H9 (cell line): ENCODE data around the gene CDC42EP5. TPM values are rescaled to one million over a fixed set of nuclear protein-coding genes. Genes with fewer than 3 reads are reported as not detected.

Experiments
- DNase-seq: peaks from one replicate; pipeline ENCODE4 v3.0.0-alpha.2; 2017
- H2AFZ ChIP-seq: one replicate; pipeline ENCODE4 v1.6.1; 2013; ENCODE audit warnings: mild to moderate bottlenecking, low read length, control low read depth, moderate library complexity
- H2AK5ac ChIP-seq: 2 replicates; pipeline ENCODE4 v1.6.1; 2013; ENCODE audit warnings: low read length, control low read depth, mixed read lengths; ENCODE audit not compliant: insufficient read length
- H2BK120ac ChIP-seq: one replicate; pipeline ENCODE4 v1.6.1; 2013; ENCODE audit warnings: low read depth, mild to moderate bottlenecking, low read length, control low read depth, inconsistent platforms; ENCODE audit not compliant: poor library complexity, severe bottlenecking
- H2BK12ac ChIP-seq: 2 replicates; pipeline ENCODE4 v1.6.1; 2013; ENCODE audit warnings: low read length, control low read depth, mixed read lengths, low read depth; ENCODE audit not compliant: insufficient read length
- H2BK15ac ChIP-seq: 2 replicates; pipeline ENCODE4 v1.6.1; 2013; ENCODE audit warnings: low read depth, low read length, control low read depth
- H2BK20ac ChIP-seq: one replicate; pipeline ENCODE4 v1.6.1; 2013; ENCODE audit warnings: low read depth, mild to moderate bottlenecking, low read length, control low read depth, inconsistent platforms; ENCODE audit not compliant: poor library complexity, severe bottlenecking
- H2BK5ac ChIP-seq: 2 replicates; pipeline ENCODE4 v1.6.1; 2013; ENCODE audit warnings: low read length, control low read depth, mixed read lengths; ENCODE audit not compliant: insufficient read length
- H3K14ac ChIP-seq: 2 replicates; pipeline ENCODE4 v1.6.1; 2013; ENCODE audit warnings: low read length, control low read depth; ENCODE audit not compliant: insufficient read depth
- H3K18ac ChIP-seq: 2 replicates; pipeline ENCODE4 v1.6.1; 2013; ENCODE audit warnings: low read depth, mild to moderate bottlenecking, mixed read lengths, low read length, control low read depth; ENCODE audit not compliant: insufficient read length
- H3K23ac ChIP-seq: 2 replicates; pipeline ENCODE4 v1.6.1; 2013; ENCODE audit warnings: low read length, control low read depth, mixed read lengths, low read depth; ENCODE audit not compliant: insufficient read length
- H3K23me2 ChIP-seq: 2 replicates; pipeline ENCODE4 v1.6.1; 2013; ENCODE audit warnings: low read depth, mild to moderate bottlenecking, mixed read lengths, low read length, control low read depth; ENCODE audit not compliant: insufficient read length, poor library complexity, severe bottlenecking
- H3K27ac ChIP-seq: 2 replicates; pipeline ENCODE4 v1.5.1; 2013; ENCODE audit warnings: low read length, control low read depth, mixed read lengths, low read depth; ENCODE audit not compliant: insufficient read length
- H3K27me3 ChIP-seq: 2 replicates; pipeline ENCODE4 v1.6.1; 2013; ENCODE audit warnings: low read length, control low read depth, inconsistent platforms; ENCODE audit not compliant: insufficient read depth
- H3K4ac ChIP-seq: 2 replicates; pipeline ENCODE4 v1.6.1; 2013; ENCODE audit warnings: low read depth, mild to moderate bottlenecking, control low read depth, inconsistent platforms, low read length, moderate library complexity
- H3K4me1 ChIP-seq: 2 replicates; pipeline ENCODE4 v1.6.1; 2013; ENCODE audit warnings: low read length, control low read depth, inconsistent platforms; ENCODE audit not compliant: insufficient read depth
- H3K4me2 ChIP-seq: 2 replicates; pipeline ENCODE4 v1.6.1; 2013; ENCODE audit warnings: low read length, control low read depth, mixed read lengths; ENCODE audit not compliant: insufficient read length, insufficient read depth
- H3K56ac ChIP-seq: 2 replicates; pipeline ENCODE4 v1.6.1; 2013; ENCODE audit warnings: low read depth, mild to moderate bottlenecking, mixed read lengths, low read length, control low read depth; ENCODE audit not compliant: insufficient read length
- H3K79me1 ChIP-seq: 2 replicates; pipeline ENCODE4 v1.6.1; 2013; ENCODE audit warnings: low read depth, mild to moderate bottlenecking, moderate library complexity, low read length, control low read depth, inconsistent platforms; ENCODE audit not compliant: insufficient read depth, poor library complexity, severe bottlenecking
- H3K79me2 ChIP-seq: 2 replicates; pipeline ENCODE4 v1.6.1; 2013; ENCODE audit warnings: low read length, control low read depth, inconsistent platforms; ENCODE audit not compliant: insufficient read depth
- H3K9ac ChIP-seq: 2 replicates; pipeline ENCODE4 v1.6.1; 2013; ENCODE audit warnings: low read length, control low read depth, mixed read lengths; ENCODE audit not compliant: insufficient read length; ENCODE audit errors: extremely low read depth
- H3K9me3 ChIP-seq: one replicate; pipeline ENCODE4 v1.6.1; 2013; ENCODE audit warnings: low read depth, low read length, inconsistent platforms; ENCODE audit not compliant: control insufficient read depth
- H3T11ph ChIP-seq: one replicate; pipeline ENCODE4 v1.6.1; 2013; ENCODE audit warnings: mild to moderate bottlenecking, low read length, control low read depth, inconsistent platforms
- H4K20me1 ChIP-seq: one replicate; pipeline ENCODE4 v1.6.1; 2013; ENCODE audit not compliant: control insufficient read depth, insufficient read length, insufficient read depth
- H4K5ac ChIP-seq: 2 replicates; pipeline ENCODE4 v1.6.1; 2013; ENCODE audit warnings: low read depth, mild to moderate bottlenecking, mixed read lengths, low read length, control low read depth; ENCODE audit not compliant: insufficient read length
- H4K8ac ChIP-seq: replicated peaks from 2 replicates; pipeline ENCODE4 v1.6.1; 2013; ENCODE audit warnings: low read length, control low read depth, mixed read lengths, low read depth; ENCODE audit not compliant: insufficient read length
- H4K91ac ChIP-seq: 2 replicates; pipeline ENCODE4 v1.6.1; 2013; ENCODE audit warnings: low read depth, mild to moderate bottlenecking, moderate library complexity, mixed read lengths, low read length, control low read depth; ENCODE audit not compliant: insufficient read length
- H3K27ac Mint-ChIP-seq, 3 experiments: 2 replicates in 2 of 3; 3 replicates in 1 of 3; pipeline ENCODE4 v1.8.0; 2020 to 2021; ENCODE audit warnings: mixed read lengths in 3 of 3, mild to moderate bottlenecking in 1 of 3, moderate library complexity in 1 of 3
- H3K27me3 Mint-ChIP-seq: 2 replicates; pipeline ENCODE4 v1.8.0; 2021; ENCODE audit warnings: low read depth, mild to moderate bottlenecking, moderate library complexity, mixed read lengths
- H3K36me3 Mint-ChIP-seq, 3 experiments: 2 replicates in 2 of 3; 3 replicates in 1 of 3; pipeline ENCODE4 v1.8.0; 2020 to 2021; ENCODE audit warnings: low read depth in 3 of 3, mixed read lengths in 3 of 3; ENCODE audit not compliant: insufficient read depth in 1 of 3
- H3K4me1 Mint-ChIP-seq, 2 experiments: 2 replicates each; pipeline ENCODE4 v1.8.0; 2020; ENCODE audit warnings: mixed read lengths in 2 of 2
- H3K4me3 Mint-ChIP-seq, 2 experiments: 2 replicates in 1 of 2; 3 replicates in 1 of 2; pipeline ENCODE4 v1.8.0; 2020 to 2021; ENCODE audit warnings: mild to moderate bottlenecking in 2 of 2, mixed read lengths in 2 of 2, moderate library complexity in 1 of 2
- H3K9me3 Mint-ChIP-seq, 2 experiments: 2 replicates in 1 of 2; 3 replicates in 1 of 2; pipeline ENCODE4 v1.8.0; 2020; ENCODE audit warnings: mild to moderate bottlenecking in 2 of 2, mixed read lengths in 2 of 2, moderate library complexity in 1 of 2
- CTCF ChIP-seq: fragments of 200-600 bp; sonication (generic); conservative IDR thresholded peaks from 3 replicates; pipeline ENCODE4 v1.8.0; 2021; ENCODE audit warnings: antibody characterized with exemption, mild to moderate bottlenecking
- WGBS: extraction: QIAGEN DNeasy Blood & Tissue Kit; methylation state at CpG from one replicate; pipeline ENCODE4 v1.1.7; 2013; ENCODE audit warnings: missing lambda C conversion rate, low lambda C conversion rate, mixed read lengths; ENCODE audit not compliant: insufficient read length; ENCODE audit errors: extremely low coverage; 5-methylcytosine and 5-hydroxymethylcytosine counted together
- total RNA-seq: library from RNA; stranded (reverse); gene quantifications from 2 replicates; pipeline ENCODE4 v1.2.1, GENCODE V29; 2021

The CDC42EP5 gene
- total RNA-seq, 1 experiment from 2014 or later = 1.6 TPM

- peaks cover 30 to 44% of the 10 kb centered on the region in 2 experiments for H3K4me1 Mint-ChIP-seq
- Histone ChIP-seq H4K20me1 (no peaks in the 10 kb centered on the region), H3K56ac (no peak overlapping the region), H2BK20ac (no peak overlapping the region), H3K79me1 (no peaks in the 10 kb centered on the region), H3K14ac (no peak overlapping the region), H3K9me3 (no peaks in the 10 kb centered on the region), H3K23me2 (peaks cover 3% of the 10 kb centered on the region), H2BK15ac (no peak overlapping the region), H3K4ac (no peak overlapping the region), H3K4me1 (peaks cover 3% of the 10 kb centered on the region; the same call in 1 of the 2 replicates), H3K79me2 (no peaks in the 10 kb centered on the region), H2AK5ac (no peak overlapping the region), H4K8ac (no peak overlapping the region), H3T11ph (no peak overlapping the region), H3K27ac (no peak overlapping the region), H2BK12ac (no peak overlapping the region), H2BK120ac (no peak overlapping the region), H3K4me2 (peak overlapping the region; percentile 41), H2BK5ac (no peak overlapping the region), H2AFZ (no peak overlapping the region), H4K91ac (no peak overlapping the region), H3K18ac (no peak overlapping the region), H3K23ac (no peak overlapping the region), H3K9ac (no peak overlapping the region), H3K27me3 (no peaks in the 10 kb centered on the region; the same call in 1 of the 2 replicates), H4K5ac (no peak overlapping the region)
- H3K27me3 Mint-ChIP-seq = peaks cover 62% of the 10 kb centered on the region
- peaks cover 4 to 23% (median 22%) of the 10 kb centered on the region in 3 experiments; a peak in 6 of 7 replicates for H3K36me3 Mint-ChIP-seq
- TF ChIP-seq CTCF = no peak
- no peak overlapping the region; a peak in 1 of 7 replicates for H3K27ac Mint-ChIP-seq
- no peak for DNase-seq
- no CpG with 5 or more reads among the region's 11 CpGs for WGBS
- peaks cover 0 to 3% of the 10 kb centered on the region in 2 experiments; a peak in 1 of 5 replicates for H3K9me3 Mint-ChIP-seq
- peak overlapping the region in 1 of 2 experiments; percentile 74; a peak in 3 of 5 replicates for H3K4me3 Mint-ChIP-seq
Measured at GRCh38 chr19:54431255-54431838, 41.7 kb downstream of the CDC42EP5 start.
